ENCODE data around the gene HHATL. TPM values are rescaled to one million over a fixed set of nuclear protein-coding genes. Genes with fewer than 3 reads are reported as not detected.

Gene HHATL
- total RNA-seq, 1 donor from 2014 or later: not detected

GRCh38 chr3:42662037-42662812 lies 40.4 kb downstream of the HHATL start:
- no peak overlapping the region for H3K4me3 ChIP-seq (ENCODE audit: low read depth, low read length)
- DNase-seq (ENCODE audit: low read depth) (no peak), FAIRE-seq (no peak)
- peaks cover 10% of the 10 kb centered on the region for H3K36me3 ChIP-seq (ENCODE audit: control insufficient read depth, insufficient read depth, low read length)
- H3K27me3 ChIP-seq (ENCODE audit: control insufficient read depth, insufficient read depth, low read length): no peaks in the 10 kb centered on the region
- TF ChIP-seq, protein P1, sequence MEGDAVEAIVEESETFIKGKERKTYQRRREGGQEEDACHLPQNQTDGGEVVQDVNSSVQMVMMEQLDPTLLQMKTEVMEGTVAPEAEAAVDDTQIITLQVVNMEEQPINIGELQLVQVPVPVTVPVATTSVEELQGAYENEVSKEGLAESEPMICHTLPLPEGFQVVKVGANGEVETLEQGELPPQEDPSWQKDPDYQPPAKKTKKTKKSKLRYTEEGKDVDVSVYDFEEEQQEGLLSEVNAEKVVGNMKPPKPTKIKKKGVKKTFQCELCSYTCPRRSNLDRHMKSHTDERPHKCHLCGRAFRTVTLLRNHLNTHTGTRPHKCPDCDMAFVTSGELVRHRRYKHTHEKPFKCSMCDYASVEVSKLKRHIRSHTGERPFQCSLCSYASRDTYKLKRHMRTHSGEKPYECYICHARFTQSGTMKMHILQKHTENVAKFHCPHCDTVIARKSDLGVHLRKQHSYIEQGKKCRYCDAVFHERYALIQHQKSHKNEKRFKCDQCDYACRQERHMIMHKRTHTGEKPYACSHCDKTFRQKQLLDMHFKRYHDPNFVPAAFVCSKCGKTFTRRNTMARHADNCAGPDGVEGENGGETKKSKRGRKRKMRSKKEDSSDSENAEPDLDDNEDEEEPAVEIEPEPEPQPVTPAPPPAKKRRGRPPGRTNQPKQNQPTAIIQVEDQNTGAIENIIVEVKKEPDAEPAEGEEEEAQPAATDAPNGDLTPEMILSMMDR (IDR thresholded peaks at IDR 0.05; ENCODE audit: insufficient read depth, low read length, severe bottlenecking): no peak

GRCh38 chr3:42661593-42662022 lies 41.0 kb downstream of the HHATL start:
- TF ChIP-seq, protein P1 (IDR thresholded peaks at IDR 0.05; ENCODE audit: insufficient read depth, low read length, severe bottlenecking): no peak
- Histone ChIP-seq H3K4me3 (ENCODE audit: low read depth, low read length) (no peak overlapping the region), H3K36me3 (ENCODE audit: control insufficient read depth, insufficient read depth, low read length) (peaks cover 10% of the 10 kb centered on the region), H3K27me3 (ENCODE audit: control insufficient read depth, insufficient read depth, low read length) (no peaks in the 10 kb centered on the region)
- DNase-seq (ENCODE audit: low read depth): no peak
- FAIRE-seq: no peak

- Histone ChIP-seq H3K27me3 (ENCODE audit: control insufficient read depth, insufficient read depth, low read length) (no peaks in the 10 kb centered on the region), H3K36me3 (ENCODE audit: control insufficient read depth, insufficient read depth, low read length) (peaks cover 10% of the 10 kb centered on the region), H3K4me3 (ENCODE audit: low read depth, low read length) (no peak overlapping the region)
- FAIRE-seq: no peak
- no peak for DNase-seq (ENCODE audit: low read depth)
- TF ChIP-seq, protein P1 (IDR thresholded peaks at IDR 0.05; ENCODE audit: insufficient read depth, low read length, severe bottlenecking): peak; percentile 14
Observed at GRCh38 chr3:42660898-42661297, 41.7 kb downstream of the HHATL start.

GRCh38 chr3:42660131-42660715 lies 42.4 kb downstream of the HHATL start:
- Histone ChIP-seq H3K4me3 (ENCODE audit: low read depth, low read length) (no peak overlapping the region), H3K36me3 (ENCODE audit: control insufficient read depth, insufficient read depth, low read length) (peaks cover 10% of the 10 kb centered on the region), H3K27me3 (ENCODE audit: control insufficient read depth, insufficient read depth, low read length) (no peaks in the 10 kb centered on the region)
- TF ChIP-seq, protein P1 (IDR thresholded peaks at IDR 0.05; ENCODE audit: insufficient read depth, low read length, severe bottlenecking): no peak
- DNase-seq (ENCODE audit: low read depth) (no peak), FAIRE-seq (no peak)

DNA sequence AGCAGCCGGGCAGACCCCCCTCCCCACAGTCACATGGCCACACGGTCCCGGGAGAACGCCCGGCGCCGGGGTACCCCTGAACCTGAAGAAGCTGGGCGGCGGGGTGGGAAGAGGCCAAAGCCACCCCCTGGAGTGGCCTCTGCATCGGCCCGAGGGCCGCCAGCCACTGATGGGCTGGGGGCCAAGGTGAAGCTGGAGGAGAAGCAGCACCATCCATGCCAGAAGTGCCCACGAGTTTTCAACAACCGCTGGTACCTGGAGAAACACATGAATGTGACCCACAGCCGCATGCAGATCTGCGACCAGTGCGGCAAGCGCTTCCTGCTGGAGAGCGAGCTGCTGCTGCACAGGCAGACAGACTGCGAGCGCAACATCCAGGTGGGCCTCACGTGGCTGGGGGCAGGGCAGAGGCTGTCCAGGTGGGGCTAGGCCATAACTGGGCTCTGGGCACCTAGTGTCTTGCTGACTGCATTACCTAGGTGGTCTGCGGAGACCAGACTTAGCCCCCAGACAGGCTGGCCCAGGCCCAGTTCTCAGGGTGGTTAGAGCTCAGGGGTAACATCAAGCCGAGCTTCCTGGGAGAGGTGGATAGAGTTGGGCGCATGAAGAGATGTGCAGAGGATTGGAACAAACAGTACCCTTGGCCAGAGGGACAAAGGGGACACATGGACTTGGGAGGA lies 43.0 kb downstream of the HHATL start:
- FAIRE-seq: no peak
- H3K36me3 ChIP-seq (ENCODE audit: control insufficient read depth, insufficient read depth, low read length): peaks cover 10% of the 10 kb centered on the region

More for the DNA sequence above, 43.0 kb downstream of the HHATL start:
- Histone ChIP-seq H3K4me3 (ENCODE audit: low read depth, low read length) (no peak overlapping the region), H3K27me3 (ENCODE audit: control insufficient read depth, insufficient read depth, low read length) (no peaks in the 10 kb centered on the region)
- TF ChIP-seq, protein P1 (IDR thresholded peaks at IDR 0.05; ENCODE audit: insufficient read depth, low read length, severe bottlenecking): no peak
- DNase-seq (ENCODE audit: low read depth): no peak
